ENCODE measurements around the gene THOC1.

THOC1 gene

DNA sequence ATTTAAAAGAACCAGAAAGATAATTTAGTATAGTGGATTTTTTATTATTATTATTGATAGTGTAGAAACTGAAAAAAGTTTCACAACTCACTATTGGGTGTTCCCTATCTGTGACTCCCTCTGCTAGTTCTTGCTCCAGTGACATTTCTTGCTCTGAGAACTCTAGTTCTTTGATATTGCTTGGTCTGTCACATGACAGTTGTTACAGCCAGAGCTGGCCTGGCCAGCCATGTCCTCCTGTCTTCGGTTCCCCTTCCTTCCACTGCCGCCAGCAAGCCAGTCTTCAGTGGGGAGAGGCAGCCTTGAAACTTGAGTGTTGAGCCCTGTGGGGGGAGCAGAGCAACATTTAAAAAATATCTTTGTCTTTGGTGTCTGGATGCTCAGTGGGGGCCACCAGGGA is 7.6 kb upstream of the THOC1 start:
- DNase-seq (ENCODE audit: low spot score) = no peak

DNA sequence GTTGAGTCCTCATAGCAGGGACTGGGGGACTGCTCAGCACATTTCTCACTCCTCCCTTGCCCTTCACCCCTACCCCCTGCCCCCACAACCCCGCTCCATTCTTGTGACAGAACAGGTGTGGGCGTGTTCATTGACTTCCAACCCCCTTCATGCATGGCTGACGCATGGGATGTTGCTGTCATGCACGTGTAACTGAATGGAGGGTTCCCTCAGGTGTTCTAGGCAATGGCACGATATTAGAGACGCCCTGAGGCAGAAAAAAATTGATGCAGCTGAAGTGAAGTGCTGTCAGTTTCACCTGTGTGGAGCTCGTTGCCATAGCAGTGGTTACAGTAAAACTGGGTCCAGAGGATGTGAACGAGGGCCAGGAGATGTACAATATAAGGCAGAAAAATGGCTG is 6.5 kb upstream of the THOC1 start:
- DNase-seq (ENCODE audit: low spot score) = no peak

DNA sequence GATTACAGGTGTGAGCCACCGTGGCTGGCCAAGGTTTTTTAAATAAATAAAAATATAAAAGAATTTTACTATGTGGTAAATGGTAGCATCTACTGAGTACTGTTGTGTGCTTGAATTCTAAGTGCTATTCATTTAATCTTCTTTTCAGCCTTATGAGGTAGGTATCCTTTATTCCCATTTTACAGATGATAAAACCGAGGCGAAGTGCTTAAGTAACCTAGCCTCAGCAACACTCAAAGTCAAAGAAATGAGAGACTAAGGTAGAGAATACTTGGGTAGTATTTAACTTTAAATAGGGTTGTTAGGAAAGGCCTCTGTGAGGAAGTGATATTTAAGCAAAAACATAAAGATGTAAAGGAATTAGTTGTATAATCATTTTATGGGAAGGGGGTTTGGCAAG is 5.7 kb upstream of the THOC1 start:
- DNase-seq (ENCODE audit: low spot score) = no peak

DNA sequence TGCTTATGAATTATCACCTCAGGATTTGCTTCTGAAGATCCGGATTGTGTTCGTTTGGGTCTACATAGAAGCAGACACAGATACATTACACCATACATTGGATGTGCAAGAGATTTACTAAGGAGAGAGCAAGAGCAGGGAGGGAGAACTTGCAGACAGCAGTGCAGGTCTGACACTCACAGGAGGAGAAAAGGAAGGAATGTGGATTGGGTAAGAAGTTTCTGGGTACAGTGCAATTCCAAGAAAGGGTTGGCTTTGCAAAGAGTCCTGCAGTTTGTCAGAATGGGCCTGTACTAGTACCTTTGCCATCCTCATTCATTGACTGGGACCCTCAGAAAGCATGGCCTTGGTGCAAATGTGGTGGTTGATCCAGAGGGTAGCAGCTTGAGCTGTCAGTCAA is 4.8 kb upstream of the THOC1 start:
- DNase-seq (ENCODE audit: low spot score) = no peak

DNA sequence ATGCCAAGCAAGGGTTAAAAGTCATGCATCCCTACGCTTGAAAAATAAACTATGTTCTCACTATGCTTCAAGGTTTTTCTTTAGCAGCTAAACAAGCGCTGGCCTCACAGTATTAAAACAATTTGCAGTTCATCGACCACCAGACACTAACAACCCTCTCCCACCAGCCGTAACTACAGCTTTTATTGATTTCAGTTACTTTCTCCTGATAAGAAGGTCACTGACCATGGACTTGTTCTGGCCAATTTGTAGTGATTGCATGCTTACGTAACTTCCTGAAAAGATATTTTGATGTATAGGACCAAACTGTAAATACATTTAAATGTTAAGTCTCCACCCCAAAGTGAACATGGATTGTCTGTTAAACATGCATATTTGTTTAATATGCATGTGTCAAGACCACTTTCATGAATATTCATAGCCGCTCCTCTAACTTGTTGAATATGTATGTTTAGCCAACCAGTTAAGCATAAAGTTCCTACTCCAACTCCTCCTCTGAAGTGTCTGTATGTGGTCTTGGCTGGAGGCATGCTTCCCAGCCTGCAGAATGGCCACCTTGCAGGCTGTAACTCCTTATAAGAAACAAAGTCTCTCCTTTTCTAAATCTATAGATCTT is 1.7 kb upstream of the THOC1 start:
- no peak for DNase-seq (ENCODE audit: low spot score)

DNA sequence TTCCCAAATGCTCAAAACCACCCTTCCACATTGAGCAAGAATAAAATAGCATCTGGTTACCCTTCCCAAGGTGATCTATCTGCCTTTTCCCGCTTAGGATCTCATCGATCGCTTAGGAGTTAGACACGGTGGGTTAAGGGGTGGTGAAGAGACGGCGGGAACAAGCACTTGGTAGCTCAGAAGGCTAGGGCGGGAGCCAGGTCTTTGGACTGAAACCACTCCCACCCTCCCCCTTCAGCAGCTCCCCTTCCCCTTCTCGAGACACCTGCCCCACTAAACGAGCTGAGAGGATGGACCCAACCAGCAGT is 513 bp downstream of the THOC1 start:
- DNase-seq (ENCODE audit: low spot score) = no peak

DNA sequence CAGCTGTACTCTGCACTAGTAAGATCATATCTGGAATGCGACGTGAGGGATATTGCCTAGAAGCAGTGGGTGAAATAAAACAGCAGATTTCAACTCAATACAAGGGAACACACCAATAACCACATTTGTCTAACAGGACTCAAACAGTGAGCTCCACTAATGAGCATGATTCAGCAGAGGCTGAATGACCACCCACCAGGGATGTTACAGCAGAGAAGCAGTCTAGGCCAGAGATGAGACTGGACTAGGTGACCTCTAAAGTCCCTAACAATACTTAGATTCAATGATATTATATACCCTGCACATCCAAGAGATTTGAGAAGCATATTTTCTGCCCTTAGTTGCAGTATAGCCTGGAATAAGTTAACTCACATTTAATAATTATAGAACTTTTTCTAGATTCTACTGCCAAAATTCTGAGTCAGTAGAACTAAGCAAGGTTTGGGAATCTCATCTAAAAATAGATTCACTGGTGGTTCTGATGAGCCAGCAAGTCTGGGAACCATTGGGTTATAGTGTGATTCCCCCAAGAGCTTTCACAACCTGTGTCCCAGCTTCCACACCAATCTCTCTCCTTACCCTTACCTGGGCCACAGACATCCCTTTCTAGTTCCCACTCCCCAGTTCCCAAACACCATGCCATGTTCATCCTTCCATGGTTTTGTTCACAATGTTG is 6.3 kb downstream of the THOC1 start:
- no peak for DNase-seq (ENCODE audit: low spot score)

DNA sequence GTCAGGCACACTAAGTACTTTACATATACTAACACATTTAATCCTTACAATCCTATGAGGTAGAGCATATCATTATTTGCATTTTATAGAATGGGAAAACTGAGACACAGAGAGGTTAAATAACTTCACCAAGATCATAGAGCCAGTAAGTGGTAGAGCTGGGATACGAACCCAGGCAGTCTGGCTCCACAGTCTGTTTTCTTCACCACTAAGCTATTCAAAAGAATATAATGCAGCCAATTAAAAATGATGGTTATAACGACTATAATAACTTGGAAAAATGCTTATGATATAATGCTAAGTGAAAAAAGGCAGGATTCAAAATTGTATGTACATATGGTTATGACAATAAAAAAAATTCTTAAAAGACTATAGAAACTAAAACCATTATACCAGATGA is 7.3 kb downstream of the THOC1 start:
- DNase-seq (ENCODE audit: low spot score) = no peak

DNA sequence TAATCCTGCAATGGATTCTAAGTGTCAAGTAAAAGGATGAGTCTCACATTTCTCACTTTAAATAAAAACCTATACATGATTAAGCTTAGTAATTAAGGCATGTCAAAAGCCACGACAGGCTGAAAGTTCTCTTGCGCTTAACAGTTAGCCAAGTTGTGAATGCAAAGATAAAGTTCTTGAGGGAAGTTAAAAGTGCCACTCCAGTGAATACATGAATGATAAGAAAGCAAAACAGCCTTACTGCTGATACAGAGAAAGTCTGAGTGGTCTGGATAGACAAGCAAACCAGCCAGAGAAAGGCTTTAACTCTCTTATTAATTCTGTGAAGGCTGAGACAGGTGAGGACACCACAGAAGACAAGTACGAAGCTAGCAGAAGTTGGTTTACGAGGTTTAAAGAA is 12.7 kb downstream of the THOC1 start:
- no peak for DNase-seq (ENCODE audit: low spot score)

DNA sequence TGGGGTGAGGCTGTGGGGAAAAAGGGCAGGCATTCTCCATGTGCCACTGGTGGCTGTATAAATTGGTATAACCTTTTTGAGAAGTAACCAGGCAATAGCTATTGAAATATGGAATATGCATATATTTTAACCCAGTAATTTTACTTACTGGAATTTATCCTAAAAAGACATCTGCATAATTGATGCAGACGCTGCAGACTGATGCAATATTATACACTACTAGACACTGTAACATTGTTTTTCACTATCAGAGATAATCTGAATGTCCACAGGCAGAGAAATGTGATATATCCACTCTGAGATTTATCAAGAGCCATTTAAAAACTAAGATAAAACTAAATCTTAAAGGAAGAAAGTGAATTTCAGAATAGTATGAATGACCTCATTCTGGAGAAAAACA is 14.7 kb downstream of the THOC1 start:
- DNase-seq (ENCODE audit: low spot score) = no peak

DNA sequence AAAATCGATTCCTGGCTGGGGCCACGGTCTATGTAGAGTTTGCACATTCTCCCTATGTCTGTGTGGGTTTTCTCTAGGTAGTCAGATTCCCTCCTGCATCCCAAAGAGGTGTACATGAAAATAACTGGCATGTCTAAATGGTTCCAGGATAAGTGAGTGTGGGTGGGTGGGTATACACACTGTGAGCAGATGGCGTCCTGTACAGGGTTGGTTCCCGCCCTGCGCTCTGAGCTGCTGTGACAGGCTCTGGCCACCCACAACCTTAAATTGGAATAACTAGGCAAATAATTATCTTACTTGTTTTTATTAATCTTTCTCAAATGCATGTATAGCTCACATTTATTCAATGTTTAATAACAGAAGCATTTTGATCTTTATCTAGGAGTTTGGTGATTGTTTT is 16.3 kb downstream of the THOC1 start:
- no peak for DNase-seq (ENCODE audit: low spot score)

DNA sequence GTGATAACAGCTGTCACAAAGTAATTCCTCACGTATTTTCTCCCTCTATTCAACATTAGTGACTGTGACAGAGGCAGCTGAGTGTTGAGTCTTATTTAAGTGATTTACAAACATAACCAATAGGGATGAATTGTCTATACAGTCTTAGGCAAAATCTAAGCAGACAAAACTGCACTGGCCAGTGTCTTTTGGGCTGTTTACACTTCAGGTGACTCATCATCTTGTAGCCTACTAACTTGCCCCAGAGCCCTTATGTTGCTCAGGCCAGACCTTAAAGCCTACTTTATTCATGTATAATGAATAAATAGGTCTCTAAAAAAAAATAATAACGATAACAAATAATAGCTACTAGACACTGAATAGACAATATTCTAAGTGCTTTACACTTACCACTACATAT is 17.2 kb downstream of the THOC1 start:
- DNase-seq (ENCODE audit: low spot score) = no peak

DNA sequence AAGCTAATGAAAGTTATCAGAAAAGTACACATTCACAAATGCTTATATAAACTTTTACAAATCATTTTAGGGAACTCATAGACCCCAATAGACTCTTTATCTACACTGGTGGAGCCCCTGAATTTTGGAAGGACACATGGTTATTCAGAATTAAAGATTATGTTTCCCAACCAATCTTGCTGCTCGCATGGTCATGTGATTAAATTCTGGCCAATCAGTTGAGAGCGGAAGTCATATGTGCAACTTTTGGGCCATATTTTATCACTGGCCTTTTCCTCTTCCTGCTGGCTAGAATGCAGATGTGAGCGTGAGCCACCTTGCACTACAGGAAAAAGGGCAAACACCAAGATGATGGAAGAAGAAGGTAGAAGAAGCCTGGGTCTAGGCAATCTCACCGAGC is 19.8 kb downstream of the THOC1 start:
- no peak for DNase-seq (ENCODE audit: low spot score)

DNA sequence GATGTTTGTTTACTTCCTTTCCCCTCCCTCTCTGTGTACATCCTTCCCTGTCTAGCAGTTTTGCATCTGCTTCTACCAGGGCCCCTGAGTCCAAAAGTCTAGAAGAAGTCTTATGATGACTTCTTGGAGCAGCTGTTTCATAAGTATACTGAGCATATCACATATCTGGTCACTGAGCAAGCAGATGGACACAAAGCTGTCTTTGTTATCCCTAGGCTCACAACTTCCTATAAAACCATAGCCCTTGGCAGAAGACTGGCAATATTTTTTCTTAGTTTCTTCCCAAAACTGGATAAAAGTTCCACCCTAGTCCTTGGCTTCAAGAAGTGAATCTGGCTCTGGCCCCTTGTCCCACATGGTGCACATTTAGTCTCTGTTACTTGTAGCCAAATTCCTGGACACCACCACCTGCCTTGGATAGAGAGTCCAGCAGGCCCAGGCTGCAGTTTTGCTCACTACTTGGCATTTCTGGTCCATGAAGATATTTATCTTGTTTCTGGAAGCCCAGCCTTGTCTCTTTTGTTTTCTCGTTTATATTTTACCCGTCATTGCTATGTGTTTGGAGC is 22.5 kb downstream of the THOC1 start:
- no peak for DNase-seq (ENCODE audit: low spot score)

DNA sequence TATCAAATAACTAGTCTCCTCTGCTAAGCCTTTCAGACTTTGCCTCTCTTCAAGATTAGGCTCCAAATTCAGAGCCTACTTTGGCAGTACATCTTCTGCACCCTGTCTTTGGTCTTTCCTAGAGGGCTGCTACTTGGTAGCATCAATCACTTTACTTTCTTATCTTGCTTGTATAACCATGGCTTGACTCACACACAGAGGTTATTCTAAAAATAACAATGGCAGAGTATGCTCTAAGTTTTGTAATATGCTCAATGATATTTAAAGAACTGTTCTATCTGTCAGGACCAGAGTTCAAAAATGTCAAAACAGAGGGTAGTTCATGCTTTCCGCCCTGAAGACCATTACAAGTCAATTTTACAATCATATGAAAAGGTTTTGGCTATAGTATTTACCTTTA is 27.7 kb downstream of the THOC1 start:
- no peak for DNase-seq (ENCODE audit: low spot score)

DNA sequence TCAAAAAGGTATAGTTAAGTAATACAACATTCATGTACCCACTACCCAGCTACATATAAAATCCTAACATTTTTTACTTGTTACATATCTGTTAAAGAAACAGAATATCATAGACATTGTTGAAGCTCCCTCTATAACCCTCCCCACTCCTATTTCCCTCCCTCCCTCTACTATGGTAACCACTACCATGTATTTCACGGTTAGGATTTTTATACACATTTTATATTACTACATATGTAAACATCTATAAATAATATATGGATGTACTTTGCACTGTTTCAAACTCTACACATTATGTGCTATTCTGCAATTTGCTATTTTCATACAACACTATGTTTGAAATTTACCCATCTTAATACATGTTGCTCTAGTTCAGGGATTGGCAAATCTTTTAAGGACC is 36.3 kb downstream of the THOC1 start:
- no peak for DNase-seq (ENCODE audit: low spot score)

DNA sequence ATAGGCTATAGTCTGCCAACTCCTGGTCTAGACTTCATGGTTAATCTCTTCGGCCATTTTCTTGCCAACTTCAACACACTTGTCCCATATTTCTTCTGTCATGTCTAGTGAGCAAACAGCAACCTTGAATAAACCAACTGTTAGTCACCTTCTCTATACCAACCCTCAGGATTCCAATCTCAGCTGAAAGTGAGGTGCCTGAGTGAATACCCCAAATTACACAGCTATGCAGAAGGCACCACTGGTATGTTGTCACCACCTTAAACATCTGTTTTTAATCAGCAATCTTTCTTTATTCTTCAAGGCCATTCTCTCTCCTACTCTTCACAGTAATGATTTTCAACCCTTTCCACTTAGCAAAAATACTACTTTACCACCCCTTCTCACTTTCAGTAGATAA is 39.3 kb downstream of the THOC1 start:
- no peak for DNase-seq (ENCODE audit: low spot score)

DNA sequence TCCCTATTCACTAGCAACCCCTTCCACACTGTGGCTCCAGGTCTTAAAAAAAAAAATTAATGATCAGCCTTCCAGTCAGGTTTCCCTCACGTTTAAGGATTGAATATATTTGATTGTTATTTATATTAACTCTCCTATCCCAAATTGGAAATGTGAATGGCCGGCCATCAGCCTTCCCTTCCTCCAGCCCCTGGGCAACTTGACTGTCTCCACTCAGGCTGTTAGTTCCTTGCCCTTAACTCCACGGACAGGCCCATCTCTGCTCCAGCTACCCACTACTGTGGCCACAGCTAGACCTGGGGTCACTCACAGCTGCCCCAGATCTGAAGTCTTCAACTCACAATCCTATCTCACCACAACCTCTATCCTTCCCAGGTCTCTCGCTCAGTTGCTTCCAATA is 39.9 kb downstream of the THOC1 start:
- no peak for DNase-seq (ENCODE audit: low spot score)

DNA sequence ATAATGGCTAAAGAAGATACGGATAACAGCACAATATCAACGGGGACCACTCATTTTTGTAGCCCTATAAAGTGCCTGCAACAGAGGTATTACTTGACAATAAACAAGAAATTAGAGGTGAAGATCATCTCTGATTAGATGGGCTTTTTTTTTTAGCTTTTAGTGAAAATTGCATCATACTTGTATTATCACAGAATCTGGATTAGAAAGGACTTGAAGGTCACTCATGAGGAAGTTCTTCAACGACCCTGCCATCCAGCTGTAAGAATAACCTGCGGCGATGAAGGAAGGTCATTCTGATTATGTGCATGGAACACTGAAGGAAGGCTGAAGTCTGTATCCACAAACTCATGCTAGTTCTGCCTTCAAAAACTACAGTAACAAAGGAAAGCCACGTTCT is 40.5 kb downstream of the THOC1 start:
- no peak for DNase-seq (ENCODE audit: low spot score)

DNA sequence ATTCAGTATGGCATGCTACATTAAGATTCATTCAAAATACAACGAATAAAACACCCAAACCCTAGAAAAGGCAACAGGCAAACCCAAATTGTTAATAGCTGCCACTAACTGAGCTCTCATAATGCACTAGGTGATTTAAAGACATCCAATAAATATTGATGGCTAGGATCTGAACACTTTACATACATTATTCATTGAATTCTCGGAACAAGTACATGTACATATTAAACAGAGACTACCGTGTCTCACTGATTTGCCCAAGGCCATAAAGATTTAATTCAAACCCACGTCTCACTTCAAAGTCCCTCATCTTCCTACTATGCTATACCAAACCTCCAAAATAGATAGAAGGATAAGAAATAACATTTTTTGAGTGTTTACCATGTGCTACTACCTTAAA is 42.1 kb downstream of the THOC1 start:
- DNase-seq (ENCODE audit: low spot score) = no peak

DNA sequence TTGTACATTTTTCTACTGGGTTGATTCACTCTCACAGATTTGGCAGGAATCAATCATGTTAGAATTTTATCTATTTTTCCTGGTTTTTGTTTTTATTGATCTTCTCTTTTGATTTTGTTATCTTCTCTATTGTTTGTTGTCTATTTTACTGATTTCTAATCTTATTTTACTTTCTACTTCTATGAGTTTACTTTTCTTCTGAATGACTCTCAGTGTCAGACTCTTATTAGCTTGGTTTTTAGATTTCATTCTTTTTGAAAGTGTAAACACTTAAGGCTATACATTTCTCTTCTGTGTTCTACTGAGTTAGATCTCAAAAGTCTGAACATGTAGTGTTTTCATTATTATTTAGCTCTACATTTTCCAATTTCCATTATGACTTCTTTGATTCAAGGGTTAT is 47.1 kb downstream of the THOC1 start:
- no peak for DNase-seq (ENCODE audit: low spot score)

DNA sequence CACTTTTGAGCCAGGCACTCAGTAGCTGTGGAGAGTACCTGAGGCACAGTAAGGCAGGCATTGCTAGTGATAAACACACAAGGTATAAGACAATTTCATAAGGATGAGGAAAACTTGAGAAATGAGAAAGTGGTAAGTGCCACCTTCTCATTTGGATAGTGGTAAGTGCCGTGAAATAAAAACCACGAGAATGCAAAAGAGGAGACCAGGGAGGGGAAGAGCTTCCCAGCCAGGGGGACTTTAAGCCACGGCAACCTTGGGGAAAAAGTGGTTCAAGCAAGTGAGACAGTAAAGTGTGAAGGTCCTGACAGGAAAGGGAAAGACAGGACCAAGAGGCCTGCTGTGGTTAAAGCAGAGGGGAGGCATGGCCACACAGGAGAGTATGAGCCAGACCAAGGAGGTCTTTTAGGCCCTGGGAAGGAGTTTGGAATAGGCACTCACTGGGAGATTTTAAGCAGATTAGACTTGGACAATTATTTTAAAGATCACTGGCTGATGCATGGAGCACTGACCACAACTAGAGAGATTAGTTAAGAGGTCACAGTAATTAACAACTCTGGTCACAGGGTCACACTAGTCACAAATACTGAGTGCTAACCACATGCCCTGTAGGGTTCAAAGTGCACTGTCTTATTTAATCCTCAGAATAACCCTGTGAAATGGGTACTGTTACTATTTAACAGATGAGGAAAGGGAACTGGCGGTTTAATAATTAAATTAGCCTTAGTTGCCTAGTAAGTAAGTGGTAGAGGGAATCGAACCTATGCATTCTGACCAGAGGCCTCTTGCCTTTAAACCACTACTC is 50.1 kb downstream of the THOC1 start:
- DNase-seq (ENCODE audit: low spot score) = no peak

DNA sequence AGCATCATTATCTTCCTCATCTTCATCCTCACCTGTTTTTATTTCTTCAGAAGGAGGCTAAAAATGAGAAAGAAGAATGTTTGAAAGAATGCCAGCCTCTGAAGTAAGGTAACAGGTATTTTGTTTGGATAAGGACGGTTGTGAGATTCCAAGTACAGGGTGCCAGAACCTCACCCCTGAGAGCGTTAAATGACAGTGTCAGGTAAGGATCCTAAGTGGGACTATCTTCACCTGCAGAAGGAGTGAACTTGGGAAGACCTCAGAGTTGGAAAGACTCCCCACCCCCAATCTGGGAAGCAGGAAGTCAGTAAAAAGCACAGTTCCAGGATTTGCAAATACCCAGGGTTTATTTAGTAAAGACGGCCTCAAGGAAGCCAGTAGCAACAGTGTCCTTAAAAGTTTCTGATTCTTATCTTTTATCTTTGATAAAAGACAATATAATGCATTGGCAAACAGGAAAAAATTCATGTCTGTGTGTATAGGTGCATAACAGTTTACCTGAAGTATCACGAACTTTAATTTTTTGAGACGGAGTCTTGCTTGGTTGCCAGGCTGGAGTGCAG is 52.3 kb downstream of the THOC1 start:
- no peak for DNase-seq (ENCODE audit: low spot score)

Data from SK-N-DZ (cell line).